ENCODE measurements around the gene GET4. TPM values are rescaled to one million over a fixed set of nuclear protein-coding genes. Genes with fewer than 3 reads are reported as not detected.
A peak's percentile ranks its signal among the peaks of the same experiment; 100 is the strongest.

GET4 gene
- total RNA-seq, 1 experiment from 2014 or later, result 120 TPM

DNA sequence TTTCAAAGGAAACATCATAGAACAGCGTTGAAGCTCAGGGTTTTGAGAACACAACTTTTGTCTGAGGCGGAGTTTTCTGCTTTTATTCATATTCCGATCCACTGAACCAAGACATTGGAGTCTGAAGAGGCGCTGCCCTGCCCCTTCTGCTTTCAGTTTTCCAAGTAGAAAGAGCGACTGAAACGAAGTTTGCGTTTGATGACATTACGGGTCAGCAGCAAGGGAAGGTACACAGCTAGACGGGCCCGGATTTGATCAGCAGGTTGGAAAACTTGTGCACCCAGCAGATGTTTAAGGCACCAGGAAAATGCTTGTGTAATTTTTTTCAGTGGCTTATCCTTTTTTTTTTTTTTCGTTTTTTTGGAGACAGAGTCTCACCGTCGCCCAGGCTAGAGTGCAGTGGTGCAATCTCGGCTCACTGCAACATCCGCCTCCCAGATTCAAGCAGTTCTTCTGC is 43.4 kb upstream of the GET4 start:
- Histone ChIP-seq H2AFZ (no peak overlapping the region), H3K4me1 (replicated peaks; ENCODE audit: insufficient read depth) (peaks cover 57% of the 10 kb centered on the region), H3K9me3 (ENCODE audit: insufficient read depth, low read depth) (no peaks in the 10 kb centered on the region), H3K36me3 (ENCODE audit: low read depth) (peaks cover 15% of the 10 kb centered on the region), H3K79me2 (ENCODE audit: low read depth) (peaks cover 88% of the 10 kb centered on the region), H3K4me3 (peak overlapping the region; percentile 46; the same call in 1 of the 2 replicates), H3K27ac (peak overlapping the region; percentile 97), H4K20me1 (ENCODE audit: insufficient read depth) (no peaks in the 10 kb centered on the region; the same call in 1 of the 2 replicates), H3K9me2 (ENCODE audit: insufficient read depth) (no peaks in the 10 kb centered on the region), H3K4me2 (peak overlapping the region; percentile 82), H3K27me3 (ENCODE audit: insufficient read depth, low read depth) (no peaks in the 10 kb centered on the region), H3F3A (ENCODE audit: insufficient read depth, low read depth) (peaks cover 51% of the 10 kb centered on the region)
- TF ChIP-seq EZH2 (IDR thresholded peaks at IDR 0.05; ENCODE audit: low read depth), result no peak
- TF ChIP-seq, protein P1, sequence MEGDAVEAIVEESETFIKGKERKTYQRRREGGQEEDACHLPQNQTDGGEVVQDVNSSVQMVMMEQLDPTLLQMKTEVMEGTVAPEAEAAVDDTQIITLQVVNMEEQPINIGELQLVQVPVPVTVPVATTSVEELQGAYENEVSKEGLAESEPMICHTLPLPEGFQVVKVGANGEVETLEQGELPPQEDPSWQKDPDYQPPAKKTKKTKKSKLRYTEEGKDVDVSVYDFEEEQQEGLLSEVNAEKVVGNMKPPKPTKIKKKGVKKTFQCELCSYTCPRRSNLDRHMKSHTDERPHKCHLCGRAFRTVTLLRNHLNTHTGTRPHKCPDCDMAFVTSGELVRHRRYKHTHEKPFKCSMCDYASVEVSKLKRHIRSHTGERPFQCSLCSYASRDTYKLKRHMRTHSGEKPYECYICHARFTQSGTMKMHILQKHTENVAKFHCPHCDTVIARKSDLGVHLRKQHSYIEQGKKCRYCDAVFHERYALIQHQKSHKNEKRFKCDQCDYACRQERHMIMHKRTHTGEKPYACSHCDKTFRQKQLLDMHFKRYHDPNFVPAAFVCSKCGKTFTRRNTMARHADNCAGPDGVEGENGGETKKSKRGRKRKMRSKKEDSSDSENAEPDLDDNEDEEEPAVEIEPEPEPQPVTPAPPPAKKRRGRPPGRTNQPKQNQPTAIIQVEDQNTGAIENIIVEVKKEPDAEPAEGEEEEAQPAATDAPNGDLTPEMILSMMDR (conservative IDR thresholded peaks at IDR 0.05), result no peak
- ChIA-PET POLR2A (ENCODE audit: unreplicated experiment) (interaction anchor here (0.7 to 3.2 kb wide), 5 partner anchors 16 to 305 kb away, joined by 3 to 50 read pairs (median 7); no protein-coding TSS in a partner anchor), CTCF (interaction anchor here (0.7 kb wide), 1 partner anchor 14 kb away, joined by 8 read pairs; no protein-coding TSS in a partner anchor)
- TSS peak; percentile 77 for BruUV-seq (replicated peaks)
- DNase-seq, result peak in 1 of 2 experiments; percentile 52
- intact Hi-C loops (cut with micrococcal nuclease; ENCODE audit: unreplicated experiment), result loop anchor here (1.0 to 10.0 kb wide), 6 partner anchors 16 to 622 kb away; partner anchors contain the start of gene MICALL2

DNA sequence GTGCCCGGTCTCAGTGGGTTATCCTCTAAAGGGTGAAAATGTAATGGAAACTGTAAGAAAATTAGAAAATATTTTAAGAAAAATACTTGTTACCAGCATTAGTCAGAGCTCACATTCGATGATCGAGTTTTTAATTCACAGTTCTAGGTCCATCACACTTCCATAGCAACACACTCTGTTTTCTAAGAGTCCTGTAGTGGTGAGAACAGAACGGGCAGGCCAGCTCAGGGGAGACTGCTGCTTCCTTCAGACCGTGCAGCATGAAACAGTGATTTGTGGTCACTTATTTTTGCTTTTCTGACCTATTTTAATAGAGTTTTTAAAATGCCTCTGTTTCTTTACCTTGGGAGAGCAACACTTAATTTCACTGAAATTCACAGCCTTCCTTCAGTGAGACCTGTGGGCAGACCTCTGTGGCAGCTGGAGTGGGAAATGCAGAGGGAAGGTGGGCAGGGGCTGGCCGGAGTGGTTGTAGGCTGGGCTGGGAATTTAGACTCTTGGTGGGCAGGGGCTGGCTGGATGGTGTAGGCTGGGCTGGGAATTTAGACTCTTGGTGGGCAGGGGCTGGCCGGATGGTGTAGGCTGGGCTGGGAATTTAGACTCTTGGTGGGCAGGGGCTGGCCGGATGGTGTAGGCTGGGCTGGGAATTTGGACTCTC is 42.6 kb upstream of the GET4 start:
- H3K4me1 ChIP-seq (replicated peaks; ENCODE audit: insufficient read depth), result peaks cover 57% of the 10 kb centered on the region
- peaks cover 17% of the 10 kb centered on the region for H3K36me3 ChIP-seq (ENCODE audit: low read depth)
- intact Hi-C loops (cut with micrococcal nuclease; ENCODE audit: unreplicated experiment), result loop anchor here (5.0 to 10.0 kb wide), 2 partner anchors 296 to 621 kb away; partner anchors contain the start of gene MICALL2
- peak overlapping the region; percentile 97 for H3K27ac ChIP-seq
- ChIA-PET POLR2A (ENCODE audit: unreplicated experiment) (interaction anchor here (0.6 to 3.2 kb wide), 3 partner anchors 21 to 305 kb away, joined by 4 to 50 read pairs (median 10); no protein-coding TSS in a partner anchor), CTCF (interaction anchor here (0.5 kb wide), 1 partner anchor 275 kb away, joined by 5 read pairs; no protein-coding TSS in a partner anchor)
- DNase-seq, result no peak
- H3F3A ChIP-seq (ENCODE audit: insufficient read depth, low read depth), result peaks cover 51% of the 10 kb centered on the region
- peaks cover 88% of the 10 kb centered on the region for H3K79me2 ChIP-seq (ENCODE audit: low read depth)
- H3K9me3 ChIP-seq (ENCODE audit: insufficient read depth, low read depth), result no peaks in the 10 kb centered on the region
- no TSS peak for BruUV-seq (replicated peaks)
- no peak for TF ChIP-seq EZH2 (IDR thresholded peaks at IDR 0.05; ENCODE audit: low read depth)
- TF ChIP-seq, protein P1 (conservative IDR thresholded peaks at IDR 0.05), result no peak
- no peaks in the 10 kb centered on the region for H3K27me3 ChIP-seq (ENCODE audit: insufficient read depth, low read depth)
- H3K4me2 ChIP-seq, result peak overlapping the region; percentile 82
- H2AFZ ChIP-seq, result no peak overlapping the region
- H3K4me3 ChIP-seq, result peak overlapping the region; percentile 46; the same call in 1 of the 2 replicates
- no peaks in the 10 kb centered on the region; the same call in 1 of the 2 replicates for H4K20me1 ChIP-seq (ENCODE audit: insufficient read depth)
- no peaks in the 10 kb centered on the region for H3K9me2 ChIP-seq (ENCODE audit: insufficient read depth)

DNA sequence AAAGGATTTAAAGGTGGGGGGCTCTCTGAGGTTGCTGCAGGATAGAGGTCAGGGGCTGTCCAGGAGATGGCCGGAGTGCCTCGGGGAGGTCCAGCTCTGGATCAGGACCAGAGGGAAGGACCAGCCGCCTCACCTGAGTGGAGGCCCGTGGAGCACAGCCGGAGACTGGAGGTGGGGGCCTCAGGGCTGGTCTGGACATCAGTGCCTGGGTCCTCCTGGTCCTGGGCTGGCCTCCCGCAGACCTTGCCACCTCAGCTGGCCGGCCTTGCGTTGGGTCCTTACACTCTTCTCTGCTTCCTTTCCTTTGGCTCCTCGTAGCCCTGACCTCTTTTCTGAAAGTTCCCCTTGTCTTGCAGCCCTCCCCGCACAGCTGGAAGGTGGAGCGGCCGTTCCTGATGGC is 42.1 kb upstream of the GET4 start:
- H3F3A ChIP-seq (ENCODE audit: insufficient read depth, low read depth), result peaks cover 51% of the 10 kb centered on the region
- H3K36me3 ChIP-seq (ENCODE audit: low read depth), result peaks cover 21% of the 10 kb centered on the region
- no peaks in the 10 kb centered on the region for H3K9me2 ChIP-seq (ENCODE audit: insufficient read depth)
- ChIA-PET POLR2A (ENCODE audit: unreplicated experiment) (no interaction called here), CTCF (interaction anchor here (0.5 kb wide), 1 partner anchor 275 kb away, joined by 5 read pairs; no protein-coding TSS in a partner anchor)
- H3K4me1 ChIP-seq (replicated peaks; ENCODE audit: insufficient read depth), result peaks cover 51% of the 10 kb centered on the region
- intact Hi-C loops (cut with micrococcal nuclease; ENCODE audit: unreplicated experiment), result loop anchor here (5.0 to 10.0 kb wide), 2 partner anchors 297 to 621 kb away; partner anchors contain the start of gene MICALL2
- no peak overlapping the region for H2AFZ ChIP-seq
- no peak for DNase-seq
- H3K79me2 ChIP-seq (ENCODE audit: low read depth), result peaks cover 84% of the 10 kb centered on the region
- 0 out of 2 replicates have a peak overlapping the region, but pooled peaks have one; percentile 82 for H3K4me2 ChIP-seq
- H3K4me3 ChIP-seq, result no peak overlapping the region
- H3K27ac ChIP-seq, result peak overlapping the region; percentile 97
- BruUV-seq (replicated peaks), result no TSS peak
- no peaks in the 10 kb centered on the region for H3K27me3 ChIP-seq (ENCODE audit: insufficient read depth, low read depth)
- TF ChIP-seq, protein P1 (conservative IDR thresholded peaks at IDR 0.05), result no peak
- no peak for TF ChIP-seq EZH2 (IDR thresholded peaks at IDR 0.05; ENCODE audit: low read depth)
- no peaks in the 10 kb centered on the region; the same call in 1 of the 2 replicates for H4K20me1 ChIP-seq (ENCODE audit: insufficient read depth)
- no peaks in the 10 kb centered on the region for H3K9me3 ChIP-seq (ENCODE audit: insufficient read depth, low read depth)
